NOMO-1 treated with dmso at 0.1 percent for 144 hours (cell line): ENCODE measurements around the gene TIMELESS.
"Not testable (repeated sequence)": the region's sequence is repeated elsewhere in the genome, so short reads cannot be mapped to it uniquely, and the experiment has no call there.

Experiments
- DNase-seq: peaks from one replicate; lab custom pipeline; 2025; ENCODE audit not compliant: unreplicated experiment; lab: John Stamatoyannopoulos, UW

TIMELESS gene

GRCh38 chr12:56469007-56469930, 20.0 kb upstream of the TIMELESS start:
- DNase-seq, result no peak

- DNase-seq, result peak; percentile 96
Observed at GRCh38 chr12:56468216-56469006, 19.2 kb upstream of the TIMELESS start, which contains the start of gene SPRYD4. SPRYD4 (plus strand) TSS chr12:56468578; CDS start chr12:56468592, 14 bp downstream.

GRCh38 chr12:56462565-56462964, 13.3 kb upstream of the TIMELESS start:
- DNase-seq, result no peak

GRCh38 chr12:56461235-56462159, 12.3 kb upstream of the TIMELESS start:
- no peak for DNase-seq

GRCh38 chr12:56457817-56458216, 8.6 kb upstream of the TIMELESS start:
- no peak for DNase-seq

- no peak for DNase-seq
Observed at GRCh38 chr12:56454557-56454956, 5.3 kb upstream of the TIMELESS start, which contains the start of gene MIP. MIP (minus strand) TSS chr12:56454657; CDS start chr12:56454613, 44 bp downstream.

- no peak for DNase-seq
Observed at GRCh38 chr12:56451147-56451546, 1.9 kb upstream of the TIMELESS start.

- DNase-seq, result no peak
Observed at GRCh38 chr12:56450241-56450640, 1.0 kb upstream of the TIMELESS start.

GRCh38 chr12:56449622-56449984, 377 bp upstream of the TIMELESS start:
- DNase-seq, result no peak

GRCh38 chr12:56443208-56443607, 6.0 kb downstream of the TIMELESS start:
- DNase-seq, result not testable (repeated sequence)

- no peak for DNase-seq
Observed at GRCh38 chr12:56437430-56438176, 11.6 kb downstream of the TIMELESS start.

GRCh38 chr12:56434828-56435227, 14.4 kb downstream of the TIMELESS start:
- DNase-seq, result no peak

- no peak for DNase-seq
Observed at GRCh38 chr12:56431850-56432249, 17.4 kb downstream of the TIMELESS start.

GRCh38 chr12:56431288-56431687, 17.9 kb downstream of the TIMELESS start:
- no peak for DNase-seq

- DNase-seq, result no peak
Observed at GRCh38 chr12:56425940-56426438, 23.2 kb downstream of the TIMELESS start.

- DNase-seq, result no peak
Observed at GRCh38 chr12:56425193-56425592, 24.0 kb downstream of the TIMELESS start.

- no peak for DNase-seq
Observed at GRCh38 chr12:56420411-56420810, 28.8 kb downstream of the TIMELESS start.

GRCh38 chr12:56417739-56418138, 31.5 kb downstream of the TIMELESS start:
- DNase-seq, result no peak

- no peak for DNase-seq
Observed at GRCh38 chr12:56414401-56414800, 34.8 kb downstream of the TIMELESS start.

GRCh38 chr12:56413392-56413791, 35.8 kb downstream of the TIMELESS start:
- DNase-seq, result no peak
